Mesenteric fat pad (tissue), 1 donor: ENCODE measurements around the gene JAM3. TPM values are rescaled to one million over a fixed set of nuclear protein-coding genes. Genes with fewer than 3 reads are reported as not detected.

ENCODE experiments used
- DNase-seq: peaks from one replicate; pipeline ENCODE4 v3.0.0-alpha.2; 2020; ENCODE audit warnings: low spot score
- total RNA-seq: library from RNA; stranded (reverse); fragmentation: NEBNext Ultra II Directional; extraction: Animal tissue kit (Norgen Biotek cat#: 25700); gene quantifications from one replicate; pipeline ENCODE4 v1.2.1, GENCODE V29; 2021
- donor health status: DM: yes; HTN: yes; CAD: no.

The JAM3 gene
- total RNA-seq, 1 donor from 2014 or later = 18.9 TPM

DNA sequence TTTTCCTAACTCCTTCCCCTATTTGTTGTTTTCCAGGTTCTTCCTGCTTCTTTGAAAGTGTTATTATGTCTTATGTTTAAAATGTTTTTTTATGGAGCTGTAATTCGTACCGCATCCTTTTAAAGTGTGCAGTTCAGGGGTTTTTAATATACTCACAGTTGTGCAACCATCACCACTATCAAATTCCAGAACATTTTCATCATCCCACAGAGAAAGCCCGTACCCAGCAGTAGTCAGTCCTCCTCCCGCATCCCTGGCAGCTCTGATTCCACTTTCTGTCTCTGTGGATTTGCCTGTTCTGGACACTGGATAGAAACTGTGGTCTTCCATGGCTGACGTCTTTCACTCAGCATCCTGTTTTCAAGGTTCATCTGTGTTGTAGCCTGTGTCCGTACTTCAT, 73.7 kb downstream of the JAM3 start:
- no peak for DNase-seq

DNA sequence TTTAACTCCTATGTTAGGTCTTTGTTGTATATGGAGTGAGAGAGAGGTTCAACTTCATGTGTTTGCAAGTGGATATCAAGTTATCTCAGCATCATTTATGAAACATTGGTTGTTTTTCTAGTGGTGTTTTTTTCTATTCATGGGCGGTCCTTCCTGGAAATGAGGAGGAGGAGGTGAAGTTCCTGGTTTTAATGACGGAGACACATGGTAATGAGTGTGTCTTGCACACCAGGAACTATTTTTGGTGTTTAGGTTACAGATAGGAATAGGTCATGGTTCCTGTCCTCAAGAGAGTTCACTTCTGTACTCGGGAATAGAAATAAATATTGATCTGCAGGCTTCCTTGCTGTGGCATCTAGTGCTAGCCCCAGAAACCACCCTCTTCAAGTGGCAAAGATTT, 74.9 kb downstream of the JAM3 start:
- no peak for DNase-seq

DNA sequence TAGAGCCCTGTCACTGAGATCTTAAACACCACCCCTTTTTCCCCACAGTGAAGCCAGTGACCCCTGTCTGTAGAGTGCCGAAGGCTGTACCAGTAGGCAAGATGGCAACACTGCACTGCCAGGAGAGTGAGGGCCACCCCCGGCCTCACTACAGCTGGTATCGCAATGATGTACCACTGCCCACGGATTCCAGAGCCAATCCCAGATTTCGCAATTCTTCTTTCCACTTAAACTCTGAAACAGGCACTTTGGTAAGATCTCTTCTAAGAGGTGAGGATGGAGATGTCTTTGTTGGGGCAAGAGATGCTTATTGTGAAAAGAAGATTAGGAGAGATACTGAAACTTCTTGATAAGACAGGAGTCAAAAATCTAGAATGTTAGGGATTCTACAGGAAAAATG, 75.9 kb downstream of the JAM3 start:
- DNase-seq = no peak

DNA sequence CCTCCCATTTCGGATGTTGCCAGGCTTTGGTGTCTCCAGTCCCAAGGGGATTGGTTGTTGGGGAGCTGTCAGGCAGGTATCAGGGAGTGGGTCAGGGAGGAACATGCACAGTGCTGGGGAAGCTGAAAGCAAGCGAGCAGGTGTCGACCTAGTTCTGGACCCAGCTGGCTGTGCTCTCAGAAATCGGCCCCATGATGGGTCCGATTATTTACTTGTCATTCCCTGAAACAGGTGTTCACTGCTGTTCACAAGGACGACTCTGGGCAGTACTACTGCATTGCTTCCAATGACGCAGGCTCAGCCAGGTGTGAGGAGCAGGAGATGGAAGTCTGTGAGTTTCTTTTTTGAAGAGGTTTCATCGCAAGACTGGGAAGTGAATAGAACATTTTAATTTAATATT, 76.8 kb downstream of the JAM3 start:
- no peak for DNase-seq

DNA sequence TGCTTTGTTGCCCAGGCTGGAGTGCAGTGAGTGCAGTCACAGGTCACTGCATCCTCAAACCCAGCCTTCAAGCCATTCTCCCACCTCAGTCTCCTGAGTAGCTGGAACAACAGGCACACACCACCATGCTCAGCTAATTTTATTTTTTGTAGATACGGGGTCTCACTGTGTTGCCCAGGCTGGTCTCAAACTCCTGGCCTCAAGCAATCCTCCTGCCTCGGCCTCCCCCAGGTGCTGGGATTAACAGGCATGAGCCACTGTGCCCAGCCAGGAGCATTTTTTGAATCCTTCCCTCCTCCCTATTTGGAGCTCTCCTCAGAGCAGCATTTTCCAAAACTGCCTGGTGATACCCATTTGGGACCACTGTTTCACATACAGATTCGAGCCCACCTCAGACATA, 77.7 kb downstream of the JAM3 start:
- no peak for DNase-seq

DNA sequence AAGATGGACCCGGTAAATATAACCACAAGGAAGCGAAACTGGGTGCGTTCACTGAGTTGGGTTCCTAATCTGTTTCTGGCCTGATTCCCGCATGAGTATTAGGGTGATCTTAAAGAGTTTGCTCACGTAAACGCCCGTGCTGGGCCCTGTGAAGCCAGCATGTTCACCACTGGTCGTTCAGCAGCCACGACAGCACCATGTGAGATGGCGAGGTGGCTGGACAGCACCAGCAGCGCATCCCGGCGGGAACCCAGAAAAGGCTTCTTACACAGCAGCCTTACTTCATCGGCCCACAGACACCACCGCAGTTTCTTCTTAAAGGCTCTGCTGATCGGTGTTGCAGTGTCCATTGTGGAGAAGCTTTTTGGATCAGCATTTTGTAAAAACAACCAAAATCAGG, 80.5 kb downstream of the JAM3 start:
- no peak for DNase-seq

DNA sequence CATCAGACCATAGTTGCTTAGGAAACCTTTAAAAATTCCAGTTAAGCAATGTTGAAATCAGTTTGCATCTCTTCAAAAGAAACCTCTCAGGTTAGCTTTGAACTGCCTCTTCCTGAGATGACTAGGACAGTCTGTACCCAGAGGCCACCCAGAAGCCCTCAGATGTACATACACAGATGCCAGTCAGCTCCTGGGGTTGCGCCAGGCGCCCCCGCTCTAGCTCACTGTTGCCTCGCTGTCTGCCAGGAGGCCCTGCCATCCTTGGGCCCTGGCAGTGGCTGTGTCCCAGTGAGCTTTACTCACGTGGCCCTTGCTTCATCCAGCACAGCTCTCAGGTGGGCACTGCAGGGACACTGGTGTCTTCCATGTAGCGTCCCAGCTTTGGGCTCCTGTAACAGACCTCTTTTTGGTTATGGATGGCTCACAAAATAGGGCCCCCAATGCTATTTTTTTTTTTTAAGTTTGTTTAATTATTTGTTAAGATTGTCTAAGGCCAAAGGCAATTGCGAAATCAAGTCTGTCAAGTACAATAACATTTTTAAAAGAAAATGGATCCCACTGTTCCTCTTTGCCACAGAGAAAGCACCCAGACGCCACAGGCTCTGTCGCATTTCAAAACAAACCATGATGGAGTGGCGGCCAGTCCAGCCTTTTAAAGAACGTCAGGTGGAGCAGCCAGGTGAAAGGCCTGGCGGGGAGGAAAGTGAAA, 81.5 kb downstream of the JAM3 start:
- no peak for DNase-seq

DNA sequence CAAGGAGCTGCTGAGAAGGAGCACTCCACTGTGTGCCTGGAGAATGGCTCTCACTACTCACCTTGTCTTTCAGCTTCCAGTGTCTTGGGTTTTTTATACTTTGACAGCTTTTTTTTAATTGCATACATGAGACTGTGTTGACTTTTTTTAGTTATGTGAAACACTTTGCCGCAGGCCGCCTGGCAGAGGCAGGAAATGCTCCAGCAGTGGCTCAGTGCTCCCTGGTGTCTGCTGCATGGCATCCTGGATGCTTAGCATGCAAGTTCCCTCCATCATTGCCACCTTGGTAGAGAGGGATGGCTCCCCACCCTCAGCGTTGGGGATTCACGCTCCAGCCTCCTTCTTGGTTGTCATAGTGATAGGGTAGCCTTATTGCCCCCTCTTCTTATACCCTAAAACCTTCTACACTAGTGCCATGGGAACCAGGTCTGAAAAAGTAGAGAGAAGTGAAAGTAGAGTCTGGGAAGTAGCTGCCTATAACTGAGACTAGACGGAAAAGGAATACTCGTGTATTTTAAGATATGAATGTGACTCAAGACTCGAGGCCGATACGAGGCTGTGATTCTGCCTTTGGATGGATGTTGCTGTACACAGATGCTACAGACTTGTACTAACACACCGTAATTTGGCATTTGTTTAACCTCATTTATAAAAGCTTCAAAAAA, 82.3 kb downstream of the JAM3 start:
- DNase-seq = no peak

DNA sequence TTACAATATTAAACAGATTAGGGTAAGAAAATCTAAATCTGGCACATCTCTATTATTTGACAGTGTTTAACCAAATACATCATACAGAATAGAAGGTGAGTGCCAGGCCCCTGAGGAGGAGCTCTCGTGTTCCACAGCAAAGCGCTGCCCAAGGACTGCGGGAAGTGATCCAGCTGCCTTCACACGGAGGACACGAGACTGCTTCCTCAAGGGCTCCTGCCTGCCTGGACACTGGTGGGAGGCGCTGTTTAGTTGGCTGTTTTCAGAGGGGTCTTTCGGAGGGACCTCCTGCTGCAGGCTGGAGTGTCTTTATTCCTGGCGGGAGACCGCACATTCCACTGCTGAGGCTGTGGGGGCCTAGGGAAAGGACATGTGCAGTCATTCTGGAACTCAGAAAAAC, 83.8 kb downstream of the JAM3 start:
- no peak for DNase-seq

DNA sequence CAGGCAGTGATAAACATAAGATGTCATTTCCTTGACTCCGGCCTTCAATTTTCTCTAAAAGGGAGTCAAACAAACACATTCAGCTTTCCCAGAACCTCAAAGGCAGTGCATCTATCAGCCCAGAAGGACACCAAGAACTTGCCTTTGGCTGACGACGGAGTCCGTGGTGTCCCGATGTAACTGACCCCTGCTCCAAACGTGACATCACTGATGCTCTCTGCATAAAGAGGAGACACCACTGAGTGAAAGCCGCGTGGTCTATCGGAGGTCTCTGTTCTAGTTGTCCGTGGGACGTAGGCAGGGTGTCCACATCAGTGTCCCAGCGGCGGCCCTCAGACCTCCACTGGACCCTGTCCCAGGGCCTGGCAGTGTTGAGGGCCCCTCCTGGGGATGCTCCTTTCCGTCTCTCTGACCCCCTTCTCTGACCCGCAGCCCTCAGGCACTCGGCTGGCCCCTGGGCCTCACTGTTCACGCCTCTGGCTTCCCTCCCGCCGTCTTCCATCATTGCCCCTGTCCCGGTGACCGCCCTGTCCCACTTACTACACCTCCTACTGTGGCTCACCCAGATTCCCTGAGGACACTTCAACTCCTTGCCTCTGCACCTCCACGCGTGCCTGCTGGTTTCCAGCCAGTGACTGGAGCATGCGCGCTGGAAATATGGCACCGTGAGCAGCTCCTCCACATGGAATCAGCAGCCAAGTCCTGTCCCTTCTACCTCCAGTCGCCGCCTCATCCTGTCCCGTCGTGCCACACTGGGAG, 84.5 kb downstream of the JAM3 start:
- no peak for DNase-seq

DNA sequence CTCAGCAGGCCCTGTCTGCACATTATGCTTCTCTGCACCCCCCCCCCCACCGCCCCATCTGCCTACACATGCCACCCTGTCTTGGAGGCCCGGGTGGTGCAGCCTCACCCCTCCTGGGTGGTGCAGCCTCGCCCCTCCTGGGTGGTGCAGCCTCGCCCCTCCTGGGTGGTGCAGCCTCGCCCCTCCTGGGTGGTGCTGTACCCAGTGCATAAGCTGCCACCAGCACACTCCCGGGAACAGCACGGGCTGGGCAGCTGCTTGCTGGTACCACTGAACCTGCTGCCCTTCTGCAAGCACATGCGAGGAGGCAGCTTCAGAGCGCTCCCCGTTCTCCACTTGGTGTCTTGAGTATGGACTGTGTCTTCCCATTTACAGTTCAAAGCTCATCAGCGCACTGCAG, 85.6 kb downstream of the JAM3 start:
- no peak for DNase-seq

DNA sequence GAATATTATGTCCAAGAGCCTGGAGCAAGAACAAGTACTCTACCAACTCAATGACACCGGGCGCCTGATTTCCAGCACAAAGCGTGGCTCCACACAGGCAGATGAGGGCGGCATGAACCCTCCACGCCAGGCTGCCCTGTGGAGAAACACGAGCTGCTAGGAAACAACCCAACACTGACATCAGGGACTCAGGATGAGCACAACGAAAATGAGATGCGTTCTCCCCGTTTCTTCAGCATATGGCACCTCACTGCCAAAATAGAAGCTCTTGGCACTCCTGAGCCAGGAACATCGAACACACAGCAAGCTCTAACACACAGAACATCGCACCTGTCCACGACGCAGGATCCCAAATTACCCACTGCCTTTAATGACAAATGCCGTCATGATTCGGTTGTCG, 86.6 kb downstream of the JAM3 start:
- no peak for DNase-seq

DNA sequence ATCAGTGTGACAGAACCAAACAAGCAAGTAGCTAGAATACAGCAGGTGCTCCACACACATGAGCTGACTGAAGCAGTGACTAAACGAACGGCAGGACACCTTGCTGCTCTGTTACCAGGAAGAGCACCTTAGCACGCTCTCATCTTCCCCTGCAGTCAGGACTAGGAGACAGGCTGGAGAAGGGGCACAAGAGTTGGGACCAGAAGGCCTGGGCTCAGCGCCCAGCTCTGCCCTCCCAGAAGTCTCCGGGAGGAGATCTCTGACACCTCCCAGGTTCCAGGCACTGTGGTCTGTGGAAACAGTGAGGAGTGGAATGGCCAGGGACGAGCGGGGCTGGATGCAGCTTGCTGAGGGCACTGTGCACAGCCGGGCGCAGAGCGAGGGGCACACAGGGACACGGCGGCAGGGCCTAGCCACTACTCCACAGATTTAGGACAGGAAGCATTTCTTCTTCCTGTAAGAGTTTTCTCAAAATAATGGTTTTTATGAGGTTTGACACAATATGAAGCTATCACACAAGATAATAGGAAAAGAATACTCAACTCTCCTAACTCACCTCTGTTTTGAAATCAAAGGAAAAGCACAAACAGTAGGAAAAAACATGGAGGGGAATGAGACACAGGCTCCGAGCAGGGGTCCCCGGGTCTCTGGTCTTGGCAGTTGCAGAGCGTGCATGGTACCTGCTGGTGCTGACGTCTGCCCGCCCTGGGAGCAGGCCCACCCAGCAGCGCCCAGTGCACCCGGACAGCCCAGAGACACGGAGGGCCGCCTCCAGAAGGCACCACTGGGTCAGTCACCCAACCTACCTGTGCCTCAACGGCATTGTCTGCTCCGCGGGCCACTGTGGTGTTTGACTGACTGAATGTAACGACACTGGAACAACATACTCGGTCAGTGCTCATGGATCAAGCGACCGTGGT, 87.3 kb downstream of the JAM3 start:
- no peak for DNase-seq

DNA sequence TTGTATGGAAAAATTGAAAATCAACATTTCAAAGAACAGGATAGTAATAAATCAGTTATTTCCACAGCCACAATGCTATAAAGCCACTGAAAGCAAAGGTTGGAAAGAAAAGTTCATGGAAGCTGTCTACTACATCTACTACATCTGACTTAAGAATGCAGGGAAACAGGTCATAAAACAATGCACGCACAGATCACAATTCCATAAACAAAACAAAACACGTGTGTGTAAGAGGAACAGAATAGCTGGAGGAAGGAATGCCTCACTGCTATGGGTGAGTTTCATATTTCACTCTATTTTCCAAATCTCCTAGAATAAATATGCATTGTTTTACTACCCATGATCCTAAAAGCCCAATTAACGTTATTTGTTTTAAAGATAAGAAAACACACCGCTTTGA, 88.6 kb downstream of the JAM3 start:
- no peak for DNase-seq

DNA sequence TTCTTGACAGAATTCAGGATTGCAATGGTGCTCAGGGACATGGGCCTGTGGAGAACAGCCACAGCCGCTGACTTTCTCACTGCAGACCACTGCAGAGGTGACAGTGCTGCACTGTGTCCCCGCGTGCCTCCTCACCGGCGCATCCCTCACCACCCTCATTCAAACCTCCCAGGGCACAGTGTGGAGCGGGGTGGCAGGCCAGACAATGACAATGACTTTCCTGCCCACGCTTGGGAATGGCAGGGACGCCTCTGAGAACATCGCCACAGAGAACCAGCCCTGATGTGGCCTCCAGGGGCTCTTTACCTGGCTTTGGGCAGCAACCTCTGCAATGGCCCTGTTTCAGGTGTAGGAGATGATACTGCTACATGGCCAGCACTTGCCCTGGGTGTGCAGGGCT, 89.2 kb downstream of the JAM3 start:
- DNase-seq = no peak

DNA sequence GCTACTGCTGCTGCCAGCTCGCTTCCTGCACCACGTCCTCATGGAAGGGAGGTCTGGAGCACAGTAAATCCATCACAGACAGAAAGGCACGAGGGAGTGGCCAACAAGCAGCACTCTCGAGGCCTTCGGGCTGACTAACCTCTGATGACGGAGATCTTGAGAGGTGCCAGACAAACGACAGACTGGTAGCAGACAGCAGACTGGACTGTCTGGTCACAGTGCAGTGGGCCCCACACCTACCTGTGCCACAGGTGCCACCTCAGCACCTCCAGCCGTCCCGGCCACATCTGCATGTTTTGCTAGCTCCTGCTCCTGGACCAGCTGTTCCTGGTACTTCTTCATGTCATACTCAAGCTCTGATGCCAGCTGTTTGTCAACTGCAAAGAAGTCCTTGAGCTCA, 90.8 kb downstream of the JAM3 start:
- no peak for DNase-seq

DNA sequence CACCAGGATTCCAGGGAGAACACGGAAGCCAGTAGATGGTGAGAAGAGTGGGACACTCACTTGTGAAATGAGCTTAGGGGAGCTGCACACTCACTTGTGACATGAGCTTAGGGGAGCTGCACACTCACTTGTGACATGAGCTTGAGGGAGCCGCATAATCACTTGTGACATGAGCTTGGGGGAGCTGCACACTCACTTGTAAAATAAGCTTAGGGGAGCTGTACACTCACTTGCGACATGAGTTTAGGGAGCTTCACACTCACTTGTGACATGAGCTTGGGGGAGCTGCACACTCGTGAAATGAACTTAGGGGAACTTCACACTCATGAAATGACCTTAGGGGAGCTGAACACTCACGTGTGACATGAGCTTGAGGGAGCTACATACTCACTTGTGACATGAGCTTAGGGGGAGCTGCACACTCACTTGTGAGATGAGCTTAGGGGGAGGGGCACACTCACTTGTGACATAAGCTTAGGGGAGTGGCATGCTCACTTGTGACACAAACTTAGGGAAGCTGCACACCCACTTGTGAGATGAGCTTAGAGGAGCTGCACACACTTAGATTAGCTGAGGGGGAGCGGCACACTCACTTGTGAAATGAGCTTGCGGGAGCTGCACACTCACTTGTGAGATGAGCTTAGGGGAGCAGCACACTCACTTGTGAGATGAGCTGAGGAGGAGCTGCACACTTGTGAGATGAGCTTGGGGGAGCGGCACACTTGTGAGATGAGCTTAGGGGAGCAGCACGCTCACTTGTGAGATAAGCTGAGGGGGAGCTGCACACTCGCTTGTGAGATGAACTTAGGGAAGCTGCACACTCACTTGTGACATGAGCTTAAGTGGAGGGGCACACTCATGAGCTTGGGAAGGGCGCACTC, 95.9 kb downstream of the JAM3 start:
- no peak for DNase-seq

DNA sequence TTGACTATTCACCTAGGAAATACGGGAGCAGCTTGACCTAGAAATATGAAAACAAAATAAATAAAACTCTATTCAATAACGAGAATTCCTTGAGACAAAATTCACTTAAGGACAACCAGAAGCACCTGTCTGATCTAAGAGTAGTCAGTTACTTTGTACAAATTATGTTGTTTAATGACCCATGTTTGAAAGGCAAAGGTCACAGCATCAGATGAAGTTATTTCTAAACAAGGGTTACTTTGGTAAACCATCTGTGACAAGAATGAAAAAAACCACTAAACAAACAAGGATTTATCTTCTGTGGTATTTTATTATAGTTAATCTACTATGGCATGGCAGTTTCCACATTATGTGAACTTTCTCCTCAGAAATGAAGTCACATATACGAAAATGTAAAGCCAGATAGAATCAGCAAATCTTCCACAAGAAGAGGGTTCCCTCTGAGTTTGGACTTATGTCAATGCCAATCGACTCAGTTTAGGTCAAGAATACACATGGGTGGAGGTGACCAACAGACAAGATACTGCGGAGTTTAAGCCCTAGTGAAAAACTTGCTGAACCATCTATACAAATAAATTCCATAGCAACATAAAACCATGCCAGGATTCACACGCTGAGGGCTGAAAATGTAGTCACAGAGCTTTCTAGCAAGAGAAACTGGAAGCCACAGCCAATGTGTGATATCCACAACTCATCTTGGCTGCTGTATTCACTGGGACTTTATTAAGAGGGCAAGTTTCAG, 101.5 kb downstream of the JAM3 start:
- DNase-seq = no peak

DNA sequence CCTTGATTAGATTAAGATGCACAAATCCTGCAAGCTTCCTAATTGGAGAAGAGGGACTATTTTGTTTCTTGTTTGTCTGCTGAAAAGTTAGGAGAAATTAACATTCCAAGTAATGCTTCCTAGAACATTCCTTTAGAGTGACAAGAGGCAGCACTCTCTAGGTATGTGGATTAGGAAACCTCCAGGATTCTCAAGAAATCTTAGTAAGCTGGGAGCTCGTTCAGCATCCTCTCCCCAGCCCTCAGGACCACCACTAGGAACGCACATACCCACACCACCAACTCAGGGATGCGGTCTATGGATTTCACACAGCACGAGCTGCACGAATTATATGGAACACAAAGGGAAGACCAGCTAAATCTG, 102.0 kb downstream of the JAM3 start:
- DNase-seq = no peak

DNA sequence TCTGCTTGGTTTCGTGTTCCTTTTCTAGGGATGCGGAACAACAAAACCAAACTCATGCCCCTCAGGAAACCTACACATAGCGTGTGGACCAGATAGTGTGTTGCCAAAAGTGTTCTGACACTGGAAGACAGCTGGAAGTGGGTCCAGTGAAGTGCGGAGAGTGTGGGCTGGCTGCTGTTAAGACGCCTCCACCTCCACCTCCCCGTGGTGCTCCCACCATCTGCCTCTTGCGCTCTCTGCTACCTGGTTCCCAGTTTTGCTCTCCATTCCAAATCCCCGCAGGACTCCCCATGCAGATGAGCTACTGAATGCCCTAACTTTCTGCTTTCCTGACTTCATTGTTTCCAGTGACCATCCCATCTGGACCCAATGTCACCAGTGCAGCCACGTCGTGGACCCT, 103.1 kb downstream of the JAM3 start:
- DNase-seq = no peak
